Measurements from ENCODE around the gene SETD2. TPM values are rescaled to one million over a fixed set of nuclear protein-coding genes. Genes with fewer than 3 reads are reported as not detected.

The SETD2 gene
- total RNA-seq, 4 donors from 2014 or later = 58.5 to 81.7 (median 65.9) TPM

GRCh38 chr3:46996689-46997452, 167.0 kb downstream of the SETD2 start:
- TF ChIP-seq CTCF (IDR thresholded peaks at IDR 0.05; ENCODE audit: low read depth) = no peak

GRCh38 chr3:46995901-46996562, 167.9 kb downstream of the SETD2 start:
- no peak for TF ChIP-seq CTCF (IDR thresholded peaks at IDR 0.05; ENCODE audit: low read depth)

GRCh38 chr3:46994801-46995731, 168.8 kb downstream of the SETD2 start:
- no peak for TF ChIP-seq CTCF (IDR thresholded peaks at IDR 0.05; ENCODE audit: low read depth)

GRCh38 chr3:46993986-46994385, 169.9 kb downstream of the SETD2 start:
- no peak for TF ChIP-seq CTCF (IDR thresholded peaks at IDR 0.05; ENCODE audit: low read depth)

- TF ChIP-seq CTCF (IDR thresholded peaks at IDR 0.05; ENCODE audit: low read depth) = no peak
Observed at GRCh38 chr3:46993292-46993691, 170.6 kb downstream of the SETD2 start.

GRCh38 chr3:46992231-46992630, 171.7 kb downstream of the SETD2 start:
- TF ChIP-seq CTCF (IDR thresholded peaks at IDR 0.05; ENCODE audit: low read depth) = no peak

Data from subcutaneous adipose tissue (tissue), 4 donors.